T-helper 1 cell treated with Interleukin-12 subunit alpha and Interleukin-12 subunit beta and Interleukin-4 antibody, amounts not matched to agents 30 μg/mL and 1 μg/mL, for 36 hours (primary cell): Measurements from ENCODE around the gene FNBP1L.
"Not testable (repeated sequence)": the region's sequence is repeated elsewhere in the genome, so short reads cannot be mapped to it uniquely, and the experiment has no call there.

Experiments
- H3K27ac Mint-ChIP-seq: one replicate; pipeline ENCODE4 v1.8.0; 2021; ENCODE audit warnings: mild to moderate bottlenecking, mixed read lengths
- H3K27me3 Mint-ChIP-seq: one replicate; pipeline ENCODE4 v1.8.0; 2021; ENCODE audit warnings: low read depth, mixed read lengths
- H3K36me3 Mint-ChIP-seq: one replicate; pipeline ENCODE4 v1.8.0; 2021; ENCODE audit warnings: low read depth, mixed read lengths
- H3K4me1 Mint-ChIP-seq: one replicate; pipeline ENCODE4 v1.8.0; 2021; ENCODE audit warnings: low read depth, mixed read lengths
- H3K4me3 Mint-ChIP-seq: one replicate; pipeline ENCODE4 v1.8.0; 2021; ENCODE audit warnings: mild to moderate bottlenecking, moderate library complexity, mixed read lengths
- H3K9me3 Mint-ChIP-seq: one replicate; pipeline ENCODE4 v1.8.0; 2021; ENCODE audit warnings: mixed read lengths

The FNBP1L gene

GRCh38 chr1:93546162-93546863 lies 98.4 kb downstream of the FNBP1L start:
- no peak overlapping the region for H3K27ac Mint-ChIP-seq
- no peaks in the 10 kb centered on the region for H3K9me3 Mint-ChIP-seq
- peaks cover 6% of the 10 kb centered on the region for H3K27me3 Mint-ChIP-seq
- H3K36me3 Mint-ChIP-seq, result no peaks in the 10 kb centered on the region
- no peak overlapping the region for H3K4me3 Mint-ChIP-seq
- no peaks in the 10 kb centered on the region for H3K4me1 Mint-ChIP-seq

DNA sequence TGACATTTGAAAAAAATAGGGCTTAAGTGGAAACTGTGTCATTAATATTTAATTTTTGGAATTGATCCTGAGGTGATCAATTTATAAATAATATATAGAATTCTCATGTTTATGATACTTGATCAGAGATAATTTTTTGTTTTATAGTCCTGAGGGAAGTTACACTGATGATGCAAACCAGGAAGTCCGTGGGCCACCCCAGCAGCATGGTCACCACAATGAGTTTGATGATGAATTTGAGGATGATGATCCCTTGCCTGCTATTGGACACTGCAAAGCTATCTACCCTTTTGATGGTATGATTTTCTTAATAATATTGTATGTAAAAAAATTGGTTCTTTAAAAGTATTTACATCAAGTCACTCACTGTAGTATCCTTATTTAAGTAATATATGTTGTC lies 101.2 kb downstream of the FNBP1L start:
- Mint-ChIP-seq H3K36me3 (no peaks in the 10 kb centered on the region), H3K27me3 (peaks cover 17% of the 10 kb centered on the region), H3K4me3 (no peak overlapping the region), H3K4me1 (no peaks in the 10 kb centered on the region), H3K9me3 (no peaks in the 10 kb centered on the region), H3K27ac (no peak overlapping the region)

- Mint-ChIP-seq H3K36me3 (no peaks in the 10 kb centered on the region), H3K4me3 (no peak overlapping the region), H3K27ac (no peak overlapping the region), H3K4me1 (no peaks in the 10 kb centered on the region), H3K9me3 (no peaks in the 10 kb centered on the region), H3K27me3 (peaks cover 18% of the 10 kb centered on the region)
These were observed 101.9 kb downstream of the FNBP1L start for GRCh38 chr1:93549811-93550210.

- Mint-ChIP-seq H3K4me1 (peaks cover 3% of the 10 kb centered on the region), H3K9me3 (no peaks in the 10 kb centered on the region), H3K4me3 (no peak overlapping the region)
These were observed 105.0 kb downstream of the FNBP1L start for GRCh38 chr1:93552741-93553455.

DNA sequence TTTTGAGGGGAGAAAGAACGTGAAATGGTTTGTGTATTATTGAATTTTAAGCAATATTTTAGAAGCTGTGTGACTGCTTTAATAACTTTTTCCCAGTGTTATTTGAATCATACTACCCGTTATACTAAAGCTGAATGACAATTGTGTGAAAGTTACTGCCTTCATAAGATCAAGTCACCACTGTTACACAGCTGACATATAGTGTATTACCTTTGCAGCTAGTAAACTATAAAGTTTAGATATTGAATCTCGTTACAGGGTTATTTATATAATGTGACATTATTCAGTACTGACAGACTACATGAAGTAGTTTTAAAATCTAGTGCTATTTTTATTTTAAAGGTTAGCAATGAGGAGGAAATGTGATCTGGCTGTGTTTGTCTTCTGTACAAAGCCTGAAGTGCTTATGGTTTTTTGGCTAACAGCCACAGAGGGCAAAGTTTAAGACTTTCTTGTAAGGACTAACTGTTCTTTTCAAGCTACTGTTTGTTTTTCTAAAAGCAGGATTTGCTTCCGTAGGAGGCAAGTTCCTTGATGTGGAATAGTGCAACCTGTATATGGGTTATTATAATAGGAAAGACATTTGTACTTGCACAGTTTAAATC lies 106.1 kb downstream of the FNBP1L start:
- not testable (repeated sequence) for H3K9me3 Mint-ChIP-seq, H3K27ac Mint-ChIP-seq, H3K4me1 Mint-ChIP-seq, H3K36me3 Mint-ChIP-seq, H3K4me3 Mint-ChIP-seq
- H3K27me3 Mint-ChIP-seq, result peaks cover 17% of the 10 kb centered on the region

More at GRCh38 chr1:93552741-93553455, 105.0 kb downstream of the FNBP1L start:
- H3K36me3 Mint-ChIP-seq, result no peaks in the 10 kb centered on the region
- H3K27me3 Mint-ChIP-seq, result peaks cover 17% of the 10 kb centered on the region
- H3K27ac Mint-ChIP-seq, result no peak overlapping the region

DNA sequence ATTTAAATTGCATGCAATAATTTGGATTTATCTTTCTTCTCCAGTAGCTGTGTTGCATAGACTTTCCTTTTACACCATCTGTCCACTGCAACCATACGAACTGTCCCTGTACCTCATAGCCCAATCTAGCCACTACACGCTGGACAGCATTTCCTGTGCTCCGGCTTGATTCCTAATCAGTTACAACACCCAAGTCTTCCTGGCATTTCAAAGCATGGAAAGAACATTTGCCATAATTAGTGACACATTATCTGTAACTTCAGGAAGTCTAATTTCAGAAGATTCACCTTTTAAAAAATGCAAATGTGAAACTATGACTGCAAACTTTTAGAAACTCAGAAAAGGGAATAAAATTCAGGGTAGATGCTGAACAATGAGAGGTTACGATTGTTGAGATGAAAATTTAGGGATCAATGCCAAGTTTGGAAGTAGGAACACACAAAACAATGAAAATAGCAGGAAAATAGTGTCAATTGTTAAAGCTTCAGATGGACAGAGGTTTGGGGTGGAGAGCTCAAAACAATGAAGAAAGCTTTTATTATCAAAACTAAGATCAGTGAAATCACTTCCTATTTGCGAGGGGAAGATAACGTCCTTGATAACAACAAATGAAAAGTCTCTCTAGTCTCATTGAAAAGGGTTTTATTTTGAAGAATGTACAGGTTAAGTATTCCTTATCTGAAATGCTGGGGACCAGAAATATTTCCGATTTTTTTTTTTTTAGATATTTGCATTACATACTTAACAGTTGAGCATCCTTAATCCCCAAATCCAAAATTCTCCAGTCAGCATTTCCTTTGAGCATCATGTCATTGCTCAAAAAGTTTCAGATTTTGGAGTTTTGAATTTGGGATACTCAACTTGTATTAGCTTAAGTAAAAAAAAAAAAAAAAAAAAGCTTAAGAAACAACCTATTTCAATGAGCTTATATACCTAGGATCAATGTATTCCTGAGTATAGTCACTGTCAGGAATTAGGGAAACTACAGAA lies 107.3 kb downstream of the FNBP1L start:
- peaks cover 3% of the 10 kb centered on the region for H3K4me1 Mint-ChIP-seq
- H3K36me3 Mint-ChIP-seq, result no peaks in the 10 kb centered on the region
- H3K9me3 Mint-ChIP-seq, result no peaks in the 10 kb centered on the region
- peaks cover 17% of the 10 kb centered on the region for H3K27me3 Mint-ChIP-seq
- H3K4me3 Mint-ChIP-seq, result no peak overlapping the region
- H3K27ac Mint-ChIP-seq, result no peak overlapping the region

DNA sequence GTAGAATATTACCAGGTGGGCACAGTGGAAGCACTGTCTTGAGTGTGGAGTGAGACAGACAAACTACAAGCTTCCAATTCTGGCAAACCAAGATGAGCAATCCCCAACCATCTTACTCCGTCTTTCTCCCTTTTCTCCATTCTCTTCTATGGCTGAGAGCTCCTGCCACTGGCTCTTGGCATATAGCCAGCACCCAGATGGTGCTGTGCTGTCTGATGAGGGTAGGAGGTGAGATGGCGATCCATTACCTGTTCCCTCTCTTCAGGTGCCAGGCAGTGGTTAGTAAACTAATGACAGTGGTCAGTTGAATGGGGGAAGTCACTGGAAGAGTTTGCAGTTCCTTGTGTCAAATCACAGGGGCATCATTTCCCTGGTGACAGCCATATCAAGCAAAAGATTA lies 108.4 kb downstream of the FNBP1L start:
- H3K9me3 Mint-ChIP-seq, result no peaks in the 10 kb centered on the region
- H3K4me3 Mint-ChIP-seq, result no peak overlapping the region
- H3K27me3 Mint-ChIP-seq, result peaks cover 17% of the 10 kb centered on the region
- no peak overlapping the region for H3K27ac Mint-ChIP-seq
- no peaks in the 10 kb centered on the region for H3K36me3 Mint-ChIP-seq
- H3K4me1 Mint-ChIP-seq, result peaks cover 3% of the 10 kb centered on the region

GRCh38 chr1:93559045-93559444 lies 111.1 kb downstream of the FNBP1L start:
- H3K9me3 Mint-ChIP-seq, result no peaks in the 10 kb centered on the region
- peaks cover 3% of the 10 kb centered on the region for H3K4me1 Mint-ChIP-seq
- no peak overlapping the region for H3K27ac Mint-ChIP-seq
- no peak overlapping the region for H3K4me3 Mint-ChIP-seq
- H3K27me3 Mint-ChIP-seq, result peaks cover 6% of the 10 kb centered on the region
- no peaks in the 10 kb centered on the region for H3K36me3 Mint-ChIP-seq

GRCh38 chr1:93559695-93560094 lies 111.8 kb downstream of the FNBP1L start:
- peaks cover 6% of the 10 kb centered on the region for H3K27me3 Mint-ChIP-seq
- peaks cover 3% of the 10 kb centered on the region for H3K4me1 Mint-ChIP-seq
- H3K36me3 Mint-ChIP-seq, result no peaks in the 10 kb centered on the region
- no peak overlapping the region for H3K4me3 Mint-ChIP-seq
- H3K9me3 Mint-ChIP-seq, result no peaks in the 10 kb centered on the region
- no peak overlapping the region for H3K27ac Mint-ChIP-seq

- H3K36me3 Mint-ChIP-seq, result no peaks in the 10 kb centered on the region
- no peaks in the 10 kb centered on the region for H3K27me3 Mint-ChIP-seq
- H3K4me3 Mint-ChIP-seq, result no peak overlapping the region
- H3K9me3 Mint-ChIP-seq, result no peaks in the 10 kb centered on the region
- H3K27ac Mint-ChIP-seq, result no peak overlapping the region
- H3K4me1 Mint-ChIP-seq, result no peaks in the 10 kb centered on the region
These were observed 117.7 kb downstream of the FNBP1L start for GRCh38 chr1:93565496-93566206.

DNA sequence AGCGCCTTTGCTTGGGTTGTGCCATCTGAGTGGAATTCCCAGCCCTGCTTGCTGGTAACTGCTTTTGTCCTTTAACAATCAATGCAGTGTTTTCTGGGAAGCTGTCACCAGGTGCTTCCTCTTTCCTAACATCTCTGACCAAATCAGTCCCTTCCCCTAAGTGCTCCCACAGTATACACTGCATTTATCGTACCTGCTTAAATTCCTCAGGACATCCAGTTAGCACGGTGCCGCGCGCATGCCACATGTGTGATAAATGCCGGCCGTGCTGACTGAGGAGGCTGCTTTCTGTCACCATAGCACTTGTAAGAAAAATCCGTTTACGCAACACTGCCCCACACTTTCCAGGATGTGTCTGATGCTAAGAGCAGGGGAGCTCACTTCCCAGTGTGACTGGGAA lies 118.3 kb downstream of the FNBP1L start:
- H3K4me3 Mint-ChIP-seq, result no peak overlapping the region
- no peaks in the 10 kb centered on the region for H3K4me1 Mint-ChIP-seq
- H3K27ac Mint-ChIP-seq, result no peak overlapping the region
- H3K27me3 Mint-ChIP-seq, result no peaks in the 10 kb centered on the region
- H3K36me3 Mint-ChIP-seq, result no peaks in the 10 kb centered on the region
- H3K9me3 Mint-ChIP-seq, result no peaks in the 10 kb centered on the region

DNA sequence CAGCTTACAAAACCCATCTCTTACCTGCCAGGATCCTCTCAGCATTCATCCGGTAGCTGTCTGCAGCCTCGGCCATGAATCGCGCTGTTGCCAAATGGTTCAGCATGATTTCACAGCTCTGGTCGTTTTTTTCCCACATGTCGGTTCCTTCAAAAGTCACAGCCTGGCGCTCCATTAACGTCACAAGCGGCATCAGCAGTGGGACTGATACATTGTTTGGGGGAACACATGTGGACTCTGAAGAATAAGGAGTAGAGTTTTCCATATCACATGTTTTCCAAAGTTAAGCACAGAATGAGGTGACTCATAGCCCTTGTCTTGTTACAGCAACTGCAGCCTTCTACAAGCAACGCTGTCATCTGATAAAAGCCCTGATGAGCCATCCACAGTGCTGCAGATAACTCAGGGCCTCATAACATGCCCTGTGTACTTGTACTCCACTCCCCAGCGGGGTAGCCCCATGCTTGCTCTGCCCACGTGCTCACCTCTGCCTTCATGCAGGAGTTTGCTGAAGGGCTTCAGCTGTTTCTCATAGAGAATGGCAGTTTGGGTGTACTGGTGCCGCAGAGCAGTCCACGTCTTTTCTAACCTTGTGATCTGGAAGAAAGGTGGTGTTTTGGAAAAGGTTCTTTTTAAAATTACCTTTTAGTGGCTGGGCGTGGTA lies 119.5 kb downstream of the FNBP1L start:
- no peaks in the 10 kb centered on the region for H3K27me3 Mint-ChIP-seq
- H3K27ac Mint-ChIP-seq, result no peak overlapping the region
- H3K4me1 Mint-ChIP-seq, result no peaks in the 10 kb centered on the region
- no peaks in the 10 kb centered on the region for H3K9me3 Mint-ChIP-seq
- H3K36me3 Mint-ChIP-seq, result no peaks in the 10 kb centered on the region
- no peak overlapping the region for H3K4me3 Mint-ChIP-seq

GRCh38 chr1:93569489-93569888 lies 121.6 kb downstream of the FNBP1L start:
- H3K4me1 Mint-ChIP-seq, result no peaks in the 10 kb centered on the region
- H3K36me3 Mint-ChIP-seq, result no peaks in the 10 kb centered on the region
- no peaks in the 10 kb centered on the region for H3K27me3 Mint-ChIP-seq
- no peaks in the 10 kb centered on the region for H3K9me3 Mint-ChIP-seq
- no peak overlapping the region for H3K27ac Mint-ChIP-seq
- no peak overlapping the region for H3K4me3 Mint-ChIP-seq
